ENCODE measurements around the gene C1orf21.

Gene C1orf21

DNA sequence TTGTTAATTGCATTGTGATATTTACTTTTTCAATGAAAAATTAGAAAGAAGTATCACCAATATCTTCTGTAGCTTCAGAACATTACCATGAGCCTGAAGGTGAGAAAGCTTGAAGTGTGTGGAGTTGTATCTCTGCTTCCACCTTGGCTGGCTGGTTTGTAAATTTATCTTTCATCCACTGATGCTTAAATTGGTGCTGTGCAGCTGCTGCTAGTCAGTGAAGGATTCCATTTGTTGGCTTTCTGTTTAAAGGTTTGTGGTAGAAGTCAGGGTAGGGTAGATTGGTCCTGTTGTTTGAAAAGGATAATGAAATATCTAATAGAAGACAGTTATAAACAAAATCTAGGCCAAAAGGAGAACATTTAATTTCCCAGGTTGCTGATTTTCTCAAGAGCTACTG lies 105.7 kb downstream of the C1orf21 start:
- no peak for TF ChIP-seq CTCF (IDR thresholded peaks at IDR 0.05)

GRCh38 chr1:184493987-184494388 lies 107.2 kb downstream of the C1orf21 start:
- no peak for TF ChIP-seq CTCF (IDR thresholded peaks at IDR 0.05)

DNA sequence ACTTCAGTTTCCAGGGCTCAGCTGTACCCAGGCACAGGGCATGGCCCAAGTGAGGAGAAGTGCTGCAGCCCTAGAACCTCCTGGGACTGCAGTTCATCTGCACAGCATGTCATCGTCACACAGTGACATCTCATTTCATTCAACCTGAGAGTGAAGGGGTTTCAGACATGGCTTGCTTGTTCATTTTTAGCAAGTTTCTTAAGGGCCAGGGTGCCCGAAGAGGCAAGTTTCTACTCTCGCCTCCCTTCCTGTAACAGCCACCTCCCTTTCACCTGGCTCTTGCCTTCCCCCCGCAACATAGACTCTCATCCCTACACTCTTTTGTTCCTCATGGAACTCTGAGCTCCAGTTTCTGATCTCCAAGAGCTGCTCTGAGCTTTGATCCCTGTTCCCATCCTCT lies 108.1 kb downstream of the C1orf21 start:
- no peak for TF ChIP-seq CTCF (IDR thresholded peaks at IDR 0.05)

DNA sequence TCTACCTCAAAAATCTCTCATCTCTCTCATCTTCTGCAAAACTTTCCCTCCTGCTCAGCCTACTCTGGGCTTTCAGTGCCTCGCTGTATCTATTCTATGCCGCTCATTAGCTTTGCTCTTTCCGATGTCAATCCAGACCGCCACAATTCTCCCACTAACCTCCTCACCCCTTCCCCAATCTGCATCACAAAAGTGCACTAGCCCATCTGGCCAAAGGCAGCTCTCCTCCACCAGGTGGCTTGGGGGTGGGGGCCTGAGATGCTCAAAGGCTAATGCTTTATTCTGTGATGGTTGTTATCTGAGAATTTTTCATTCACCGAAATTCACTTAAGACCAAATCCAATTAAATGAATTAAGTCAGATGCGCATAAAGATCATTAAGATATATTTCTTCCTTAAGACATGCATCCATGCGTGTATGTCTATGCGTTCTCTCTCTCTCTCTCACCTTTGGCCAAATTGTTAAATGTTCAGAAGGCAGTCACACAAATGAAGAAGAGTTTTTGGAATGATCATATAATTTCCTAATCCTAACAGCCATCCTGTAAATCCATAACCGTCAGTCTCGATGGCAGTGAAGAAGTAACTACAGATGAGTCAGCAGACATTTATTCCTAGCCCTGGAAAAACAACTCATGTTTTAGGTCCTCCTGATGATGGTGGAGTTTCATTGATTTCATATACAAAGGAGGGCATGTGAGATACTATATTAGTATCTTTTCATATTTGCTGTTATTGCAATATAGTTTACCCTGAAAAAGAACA lies 111.3 kb downstream of the C1orf21 start:
- no peak for TF ChIP-seq CTCF (IDR thresholded peaks at IDR 0.05)

GRCh38 chr1:184499616-184500015 lies 112.8 kb downstream of the C1orf21 start:
- no peak for TF ChIP-seq CTCF (IDR thresholded peaks at IDR 0.05)

DNA sequence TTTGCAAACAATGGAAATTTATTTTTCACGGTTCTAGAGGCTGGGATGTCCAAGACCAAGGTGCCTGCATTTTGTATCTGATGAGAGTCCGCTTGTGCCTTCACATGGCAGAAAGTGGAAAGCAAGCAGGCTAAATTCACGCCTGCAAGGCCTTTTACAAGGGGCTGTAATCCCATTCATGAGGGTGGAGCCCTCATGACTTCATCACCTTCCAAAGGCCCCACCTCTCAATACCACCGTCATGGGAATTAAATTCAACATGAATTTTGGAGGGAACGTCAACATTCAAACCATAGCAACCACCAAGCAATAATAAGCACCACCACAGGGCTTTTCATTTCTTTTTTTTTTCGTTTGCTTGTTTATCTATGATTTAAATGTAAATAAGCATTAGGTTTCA lies 115.3 kb downstream of the C1orf21 start:
- TF ChIP-seq CTCF (IDR thresholded peaks at IDR 0.05), result no peak

DNA sequence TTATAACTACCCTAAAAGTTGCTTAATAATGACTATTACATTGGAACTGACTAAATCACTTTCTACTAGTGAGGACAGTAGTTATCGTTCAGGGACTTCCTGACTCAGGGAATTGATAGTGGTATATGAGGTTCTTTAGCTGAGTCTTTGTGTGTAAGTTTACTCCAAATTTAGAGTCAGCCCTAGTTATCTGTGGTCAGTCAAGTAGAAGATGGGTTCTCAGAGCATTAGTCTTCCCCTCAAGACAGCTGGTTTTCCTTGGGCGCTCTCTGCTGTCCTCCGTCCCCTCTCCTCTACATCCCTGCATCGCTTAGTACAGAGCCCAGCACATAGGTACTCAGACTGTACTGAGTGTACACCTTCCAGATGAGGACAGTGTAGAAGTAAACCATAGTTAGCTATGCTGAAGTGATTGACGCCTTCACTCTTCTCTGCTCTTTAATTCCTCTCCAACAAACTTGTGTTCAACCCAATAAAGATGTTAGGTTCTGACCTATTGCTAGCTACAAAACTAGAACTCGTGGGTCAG lies 116.5 kb downstream of the C1orf21 start:
- no peak for TF ChIP-seq CTCF (IDR thresholded peaks at IDR 0.05)
